Measurements from ENCODE around the gene WWOX. TPM values are rescaled to one million over a fixed set of nuclear protein-coding genes. Genes with fewer than 3 reads are reported as not detected.

Gene WWOX
- total and polyA plus RNA-seq, 2 of the 8 experiments (the other 6 are each of a cell fraction or from before 2014, with no cell fraction given): 5.4 to 16.7 TPM

DNA sequence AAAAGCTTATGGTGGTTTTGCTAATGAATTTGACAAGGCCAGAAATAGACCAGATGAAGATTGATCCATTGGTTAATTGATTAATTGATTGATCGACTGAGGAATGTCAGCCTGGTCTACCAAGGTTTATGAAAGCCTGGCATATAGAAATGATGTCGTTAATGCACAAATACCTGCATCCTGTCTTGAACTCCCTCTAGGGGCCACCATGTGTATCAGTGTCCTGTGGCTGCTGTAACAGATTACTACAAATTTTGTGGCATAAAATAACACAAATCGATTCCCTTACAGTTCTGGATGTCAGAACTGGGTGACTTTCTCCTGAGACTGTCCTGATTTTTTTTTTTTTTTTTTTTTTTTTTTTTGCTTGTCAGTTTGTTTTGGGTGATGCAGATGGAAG lies 947.9 kb downstream of the WWOX start:
- TF ChIP-seq JUND (IDR thresholded peaks at IDR 0.05; ENCODE audit: low read length) (no peak), RAD21 (IDR thresholded peaks at IDR 0.05 in 1 of 2, conservative IDR thresholded peaks at IDR 0.05 in 1 of 2; ENCODE audit: low read depth in 2 of 2, low read length in 2 of 2) (peak; percentile 44 to 63), CTCF (IDR thresholded peaks at IDR 0.05; ENCODE audit: control extremely low read depth in 1 of 3, insufficient read depth in 1 of 3, low read depth in 1 of 3, low read length in 3 of 3) (peak in 2 of 3 experiments; percentile 55 to 67; a peak in 3 of 4 replicates)
- H3K27me3 ChIP-seq (replicated peaks in 1 of 4; ENCODE audit: control insufficient read depth in 3 of 4, extremely low read depth in 1 of 4, insufficient read depth in 3 of 4, low read length in 3 of 4): no peaks in the 10 kb centered on the region
- no peak overlapping the region for H2BK12ac ChIP-seq (ENCODE audit: low read depth, low read length)
- H4K91ac ChIP-seq (replicated peaks; ENCODE audit: insufficient read length, low read length): no peak overlapping the region
- H3K4me3 ChIP-seq (ENCODE audit: extremely low read depth in 1 of 4, insufficient read depth in 2 of 4, low read depth in 3 of 4, low read length in 4 of 4): no peak overlapping the region
- H2AFZ ChIP-seq (ENCODE audit: low read length): no peak overlapping the region
- DNase-seq (ENCODE audit: low read depth in 1 of 2, low spot score in 2 of 2): no peak
- H4K20me1 ChIP-seq (replicated peaks in 1 of 2; ENCODE audit: control insufficient read depth in 1 of 2, insufficient read depth in 2 of 2, low read length in 2 of 2): no peaks in the 10 kb centered on the region
- H3K4ac ChIP-seq (replicated peaks; ENCODE audit: insufficient read length, low read depth, low read length): no peak overlapping the region
- no peak overlapping the region for H2BK20ac ChIP-seq (ENCODE audit: low read length)
- no peak overlapping the region for H3K14ac ChIP-seq (ENCODE audit: insufficient read length)
- no peak overlapping the region for H3K56ac ChIP-seq (replicated peaks; ENCODE audit: insufficient read length, low read depth, low read length)
- ChIA-PET CTCF (ENCODE audit: partially characterized antibody) (interaction anchor here (0.7 to 5.0 kb wide), 16 partner anchors 11 to 1038 kb away, joined by 3 to 26 read pairs (median 4); no protein-coding TSS in a partner anchor), POLR2A (ENCODE audit: partially characterized antibody) (no interaction called here)
- H3K9ac ChIP-seq (replicated peaks in 1 of 4; ENCODE audit: extremely low read depth in 1 of 4, low read depth in 3 of 4, low read length in 3 of 4): no peak overlapping the region
- no peaks in the 10 kb centered on the region for H3K79me2 ChIP-seq (ENCODE audit: control insufficient read depth in 1 of 2, insufficient read depth in 2 of 2, low read length in 2 of 2)
- H2BK5ac ChIP-seq (ENCODE audit: low read depth, low read length): no peak overlapping the region
- H3K36me3 ChIP-seq (ENCODE audit: control insufficient read depth in 2 of 4, insufficient read depth in 4 of 4, low read length in 3 of 4): no peaks in the 10 kb centered on the region
- H4K5ac ChIP-seq (ENCODE audit: insufficient read length, low read depth, low read length): no peak overlapping the region
- no peak overlapping the region for H3K27ac ChIP-seq (ENCODE audit: low read depth, low read length)
- H4K8ac ChIP-seq (ENCODE audit: extremely low read depth, insufficient read depth, low read length): no peak overlapping the region
- WGBS, 2 experiments (ENCODE audit: extremely low coverage in 1 of 2, insufficient coverage in 1 of 2, insufficient read length in 1 of 2, insufficient replicate concordance in 2 of 2, low coverage in 1 of 2, low lambda C conversion rate in 2 of 2, missing lambda C conversion rate in 1 of 2): 82% methylated on average over 3 of the region's 3 CpGs; no CpG with 5 or more reads in 1 of the 2 experiments
- H2BK15ac ChIP-seq (ENCODE audit: low read length): no peak overlapping the region
- peaks cover 0 to 7% (median 1%) of the 10 kb centered on the region in 4 experiments; a peak in 3 of 7 replicates for H3K4me1 ChIP-seq (replicated peaks in 1 of 4; ENCODE audit: control insufficient read depth in 3 of 4, insufficient read depth in 4 of 4, low read length in 3 of 4)
- no peak overlapping the region for H2AK5ac ChIP-seq (ENCODE audit: low read depth, low read length)
- H3K79me1 ChIP-seq (ENCODE audit: low read depth, low read length): no peaks in the 10 kb centered on the region
- no peaks in the 10 kb centered on the region for H3K23me2 ChIP-seq (ENCODE audit: low read depth, low read length)
- H2BK120ac ChIP-seq (replicated peaks; ENCODE audit: low read depth, low read length): no peak overlapping the region
- FAIRE-seq: peak; percentile 52
- H3K9me3 ChIP-seq (ENCODE audit: insufficient read depth in 2 of 2, low read depth in 1 of 2, low read length in 1 of 2): no peaks in the 10 kb centered on the region
- no peak overlapping the region for H3K18ac ChIP-seq (ENCODE audit: extremely low read depth, low read length)
- H3K23ac ChIP-seq (ENCODE audit: insufficient read length): no peak overlapping the region
- no peak overlapping the region for H3K4me2 ChIP-seq (ENCODE audit: insufficient read depth in 1 of 2, low read depth in 2 of 2, low read length in 2 of 2)

All from H1 (cell line).